H9 (cell line): Measurements from ENCODE around the gene KDM4E. TPM values are rescaled to one million over a fixed set of nuclear protein-coding genes. Genes with fewer than 3 reads are reported as not detected.
A peak's percentile ranks its signal among the peaks of the same experiment; 100 is the strongest.

Source experiments
- DNase-seq: peaks from one replicate; pipeline ENCODE4 v3.0.0-alpha.2; 2017
- H2AFZ ChIP-seq: one replicate; pipeline ENCODE4 v1.6.1; 2013; ENCODE audit warnings: mild to moderate bottlenecking, low read length, control low read depth, moderate library complexity
- H2AK5ac ChIP-seq: 2 replicates; pipeline ENCODE4 v1.6.1; 2013; ENCODE audit warnings: low read length, control low read depth, mixed read lengths; ENCODE audit not compliant: insufficient read length
- H2BK120ac ChIP-seq: one replicate; pipeline ENCODE4 v1.6.1; 2013; ENCODE audit warnings: low read depth, mild to moderate bottlenecking, low read length, control low read depth, inconsistent platforms; ENCODE audit not compliant: poor library complexity, severe bottlenecking
- H2BK12ac ChIP-seq: 2 replicates; pipeline ENCODE4 v1.6.1; 2013; ENCODE audit warnings: low read length, control low read depth, mixed read lengths, low read depth; ENCODE audit not compliant: insufficient read length
- H2BK15ac ChIP-seq: 2 replicates; pipeline ENCODE4 v1.6.1; 2013; ENCODE audit warnings: low read depth, low read length, control low read depth
- H2BK20ac ChIP-seq: one replicate; pipeline ENCODE4 v1.6.1; 2013; ENCODE audit warnings: low read depth, mild to moderate bottlenecking, low read length, control low read depth, inconsistent platforms; ENCODE audit not compliant: poor library complexity, severe bottlenecking
- H2BK5ac ChIP-seq: 2 replicates; pipeline ENCODE4 v1.6.1; 2013; ENCODE audit warnings: low read length, control low read depth, mixed read lengths; ENCODE audit not compliant: insufficient read length
- H3K14ac ChIP-seq: 2 replicates; pipeline ENCODE4 v1.6.1; 2013; ENCODE audit warnings: low read length, control low read depth; ENCODE audit not compliant: insufficient read depth
- H3K18ac ChIP-seq: 2 replicates; pipeline ENCODE4 v1.6.1; 2013; ENCODE audit warnings: low read depth, mild to moderate bottlenecking, mixed read lengths, low read length, control low read depth; ENCODE audit not compliant: insufficient read length
- H3K23ac ChIP-seq: 2 replicates; pipeline ENCODE4 v1.6.1; 2013; ENCODE audit warnings: low read length, control low read depth, mixed read lengths, low read depth; ENCODE audit not compliant: insufficient read length
- H3K23me2 ChIP-seq: 2 replicates; pipeline ENCODE4 v1.6.1; 2013; ENCODE audit warnings: low read depth, mild to moderate bottlenecking, mixed read lengths, low read length, control low read depth; ENCODE audit not compliant: insufficient read length, poor library complexity, severe bottlenecking
- H3K27ac ChIP-seq: 2 replicates; pipeline ENCODE4 v1.5.1; 2013; ENCODE audit warnings: low read length, control low read depth, mixed read lengths, low read depth; ENCODE audit not compliant: insufficient read length
- H3K27me3 ChIP-seq: 2 replicates; pipeline ENCODE4 v1.6.1; 2013; ENCODE audit warnings: low read length, control low read depth, inconsistent platforms; ENCODE audit not compliant: insufficient read depth
- H3K4ac ChIP-seq: 2 replicates; pipeline ENCODE4 v1.6.1; 2013; ENCODE audit warnings: low read depth, mild to moderate bottlenecking, control low read depth, inconsistent platforms, low read length, moderate library complexity
- H3K4me1 ChIP-seq: 2 replicates; pipeline ENCODE4 v1.6.1; 2013; ENCODE audit warnings: low read length, control low read depth, inconsistent platforms; ENCODE audit not compliant: insufficient read depth
- H3K4me2 ChIP-seq: 2 replicates; pipeline ENCODE4 v1.6.1; 2013; ENCODE audit warnings: low read length, control low read depth, mixed read lengths; ENCODE audit not compliant: insufficient read length, insufficient read depth
- H3K56ac ChIP-seq: 2 replicates; pipeline ENCODE4 v1.6.1; 2013; ENCODE audit warnings: low read depth, mild to moderate bottlenecking, mixed read lengths, low read length, control low read depth; ENCODE audit not compliant: insufficient read length
- H3K79me1 ChIP-seq: 2 replicates; pipeline ENCODE4 v1.6.1; 2013; ENCODE audit warnings: low read depth, mild to moderate bottlenecking, moderate library complexity, low read length, control low read depth, inconsistent platforms; ENCODE audit not compliant: insufficient read depth, poor library complexity, severe bottlenecking
- H3K79me2 ChIP-seq: 2 replicates; pipeline ENCODE4 v1.6.1; 2013; ENCODE audit warnings: low read length, control low read depth, inconsistent platforms; ENCODE audit not compliant: insufficient read depth
- H3K9ac ChIP-seq: 2 replicates; pipeline ENCODE4 v1.6.1; 2013; ENCODE audit warnings: low read length, control low read depth, mixed read lengths; ENCODE audit not compliant: insufficient read length; ENCODE audit errors: extremely low read depth
- H3K9me3 ChIP-seq: one replicate; pipeline ENCODE4 v1.6.1; 2013; ENCODE audit warnings: low read depth, low read length, inconsistent platforms; ENCODE audit not compliant: control insufficient read depth
- H3T11ph ChIP-seq: one replicate; pipeline ENCODE4 v1.6.1; 2013; ENCODE audit warnings: mild to moderate bottlenecking, low read length, control low read depth, inconsistent platforms
- H4K20me1 ChIP-seq: one replicate; pipeline ENCODE4 v1.6.1; 2013; ENCODE audit not compliant: control insufficient read depth, insufficient read length, insufficient read depth
- H4K5ac ChIP-seq: 2 replicates; pipeline ENCODE4 v1.6.1; 2013; ENCODE audit warnings: low read depth, mild to moderate bottlenecking, mixed read lengths, low read length, control low read depth; ENCODE audit not compliant: insufficient read length
- H4K8ac ChIP-seq: replicated peaks from 2 replicates; pipeline ENCODE4 v1.6.1; 2013; ENCODE audit warnings: low read length, control low read depth, mixed read lengths, low read depth; ENCODE audit not compliant: insufficient read length
- H4K91ac ChIP-seq: 2 replicates; pipeline ENCODE4 v1.6.1; 2013; ENCODE audit warnings: low read depth, mild to moderate bottlenecking, moderate library complexity, mixed read lengths, low read length, control low read depth; ENCODE audit not compliant: insufficient read length
- H3K27ac Mint-ChIP-seq, 3 experiments: 2 replicates in 2 of 3; 3 replicates in 1 of 3; pipeline ENCODE4 v1.8.0; 2020 to 2021; ENCODE audit warnings: mixed read lengths in 3 of 3, mild to moderate bottlenecking in 1 of 3, moderate library complexity in 1 of 3
- H3K27me3 Mint-ChIP-seq: 2 replicates; pipeline ENCODE4 v1.8.0; 2021; ENCODE audit warnings: low read depth, mild to moderate bottlenecking, moderate library complexity, mixed read lengths
- H3K36me3 Mint-ChIP-seq, 3 experiments: 2 replicates in 2 of 3; 3 replicates in 1 of 3; pipeline ENCODE4 v1.8.0; 2020 to 2021; ENCODE audit warnings: low read depth in 3 of 3, mixed read lengths in 3 of 3; ENCODE audit not compliant: insufficient read depth in 1 of 3
- H3K4me1 Mint-ChIP-seq, 2 experiments: 2 replicates each; pipeline ENCODE4 v1.8.0; 2020; ENCODE audit warnings: mixed read lengths in 2 of 2
- H3K4me3 Mint-ChIP-seq, 2 experiments: 2 replicates in 1 of 2; 3 replicates in 1 of 2; pipeline ENCODE4 v1.8.0; 2020 to 2021; ENCODE audit warnings: mild to moderate bottlenecking in 2 of 2, mixed read lengths in 2 of 2, moderate library complexity in 1 of 2
- H3K9me3 Mint-ChIP-seq, 2 experiments: 2 replicates in 1 of 2; 3 replicates in 1 of 2; pipeline ENCODE4 v1.8.0; 2020; ENCODE audit warnings: mild to moderate bottlenecking in 2 of 2, mixed read lengths in 2 of 2, moderate library complexity in 1 of 2
- CTCF ChIP-seq: fragments of 200-600 bp; sonication (generic); conservative IDR thresholded peaks from 3 replicates; pipeline ENCODE4 v1.8.0; 2021; ENCODE audit warnings: antibody characterized with exemption, mild to moderate bottlenecking
- WGBS: extraction: QIAGEN DNeasy Blood & Tissue Kit; methylation state at CpG from one replicate; pipeline ENCODE4 v1.1.7; 2013; ENCODE audit warnings: missing lambda C conversion rate, low lambda C conversion rate, mixed read lengths; ENCODE audit not compliant: insufficient read length; ENCODE audit errors: extremely low coverage; 5-methylcytosine and 5-hydroxymethylcytosine counted together
- total RNA-seq: library from RNA; stranded (reverse); gene quantifications from 2 replicates; pipeline ENCODE4 v1.2.1, GENCODE V29; 2021

KDM4E gene
- total RNA-seq, 1 experiment from 2014 or later, result not detected

- H3K27me3 ChIP-seq, result no peaks in the 10 kb centered on the region
- no peak overlapping the region for H3K23ac ChIP-seq
- H3K27me3 Mint-ChIP-seq, result peaks cover 12% of the 10 kb centered on the region
- H2AFZ ChIP-seq, result no peak overlapping the region
- peak overlapping the region; percentile 91 to 96 for H3K4me3 Mint-ChIP-seq
- no peak overlapping the region for H4K91ac ChIP-seq
- DNase-seq, result peak; percentile 75
- H3K18ac ChIP-seq, result peak overlapping the region; percentile 81
- H3K27ac Mint-ChIP-seq, result peak overlapping the region; percentile 74 to 87 (median 85); a peak in 6 of 7 replicates
- H3K27ac ChIP-seq, result no peak overlapping the region
- no peak overlapping the region for H3K4ac ChIP-seq
- H2BK20ac ChIP-seq, result no peak overlapping the region
- no peaks in the 10 kb centered on the region for H3K79me2 ChIP-seq
- no peak overlapping the region for H2BK15ac ChIP-seq
- no peak overlapping the region for H2BK12ac ChIP-seq
- H2AK5ac ChIP-seq, result no peak overlapping the region
- H3T11ph ChIP-seq, result no peak overlapping the region
- peak overlapping the region; percentile 73 for H3K4me2 ChIP-seq
- peaks cover 0 to 3% of the 10 kb centered on the region in 2 experiments; a peak in 1 of 5 replicates for H3K9me3 Mint-ChIP-seq
- peaks cover 0 to 6% (median 2%) of the 10 kb centered on the region in 3 experiments; a peak in 2 of 7 replicates for H3K36me3 Mint-ChIP-seq
- H2BK5ac ChIP-seq, result no peak overlapping the region
- H4K20me1 ChIP-seq, result no peaks in the 10 kb centered on the region
- peak overlapping the region; percentile 46 for H3K9ac ChIP-seq
- no peak overlapping the region for H2BK120ac ChIP-seq
- WGBS, result no CpG with 5 or more reads among the region's 98 CpGs
- no peak overlapping the region for H4K8ac ChIP-seq
- TF ChIP-seq CTCF, result peak; percentile 53
- H3K14ac ChIP-seq, result peak overlapping the region; percentile 15
- no peak overlapping the region for H4K5ac ChIP-seq
- H3K9me3 ChIP-seq, result no peaks in the 10 kb centered on the region
- H3K4me1 ChIP-seq, result no peaks in the 10 kb centered on the region
- H3K79me1 ChIP-seq, result no peaks in the 10 kb centered on the region
- H3K56ac ChIP-seq, result no peak overlapping the region
- H3K4me1 Mint-ChIP-seq, result peaks cover 18% of the 10 kb centered on the region in 2 experiments
- peaks cover 8% of the 10 kb centered on the region for H3K23me2 ChIP-seq
These were observed 42.2 kb downstream of the KDM4E start for GRCh38 chr11:95067039-95067840.
